A549 (cell line): Measurements from ENCODE around the gene JARID2. TPM values are rescaled to one million over a fixed set of nuclear protein-coding genes. Genes with fewer than 3 reads are reported as not detected.

ENCODE experiments used
- ATAC-seq, 2 experiments: fragments of 200-7000 bp in 1 of 2; fragments of >200 bp in 1 of 2; cut with Nextera tagmentation in 1 of 2; cut with Tn5 transposase in 1 of 2; 3 replicates each; pipeline versions ENCODE4 v1.8.0 to v1.9.1; 2018 to 2020; ENCODE audit warnings: mild to moderate bottlenecking in 1 of 2, moderate library complexity in 1 of 2
- CTCF ChIA-PET: fragments of 300-600 bp; sonication (Branson Sonifier 250); formaldehyde crosslinking; extraction: SDS; loops from one replicate; lab custom pipeline; 2021; ENCODE audit warnings: antibody characterized with exemption, inconsistent platforms; lab: Yijun Ruan, JAX
- POLR2A ChIA-PET: fragments of 350-600 bp; formaldehyde crosslinking; extraction: SDS; loops from one replicate; lab custom pipeline; 2021; ENCODE audit warnings: antibody characterized with exemption, inconsistent platforms; lab: Yijun Ruan, JAX
- DNase-seq, 2 experiments: peaks; one replicate each; pipeline versions ENCODE4 v3.0.0 to v3.0.0-alpha.2; 2011 to 2016; ENCODE audit warnings: low read depth in 1 of 2, low spot score in 1 of 2
- FAIRE-seq: peaks from 2 replicates; lab custom pipeline; 2011; peaks lifted over from hg19 to GRCh38; lab: Jason Lieb, UNC
- H3K27ac ChIP-seq, 2 experiments: fragments of >200 bp; sonication (Bioruptor Twin); formaldehyde crosslinking; 3 replicates each; pipeline ENCODE4 v1.5.1; 2016 to 2017
- H3K4me1 ChIP-seq: fragments of >200 bp; sonication (Bioruptor Twin); formaldehyde crosslinking; 3 replicates; pipeline ENCODE4 v1.6.1; 2016
- H3K4me2 ChIP-seq: fragments of >200 bp; sonication (Bioruptor Twin); formaldehyde crosslinking; 3 replicates; pipeline ENCODE4 v1.6.1; 2016
- H3K4me3 ChIP-seq: fragments of >200 bp; sonication (Bioruptor Twin); formaldehyde crosslinking; 3 replicates; pipeline ENCODE4 v1.5.1; 2016
- H3K9me3 ChIP-seq: fragments of >200 bp; sonication (Bioruptor Twin); formaldehyde crosslinking; 3 replicates; pipeline ENCODE4 v1.6.1; 2016
- CHD2 ChIP-seq: fragments of 150-350 bp; IDR thresholded peaks from 2 replicates; pipeline ENCODE4 v1.6.1; 2014; ENCODE audit warnings: low read length; ENCODE audit not compliant: partially characterized antibody
- CHD4 ChIP-seq: fragments of 200-600 bp; sonication (generic); IDR thresholded peaks from 2 replicates; pipeline ENCODE4 v1.6.1; 2016; ENCODE audit warnings: antibody characterized with exemption, mild to moderate bottlenecking, borderline replicate concordance
- EP300 ChIP-seq, 2 experiments: fragments of >200 bp; sonication (Bioruptor Twin); formaldehyde crosslinking; IDR thresholded peaks; 2 replicates in 1 of 2; 3 replicates in 1 of 2; pipeline ENCODE4 v1.6.1; 2016 to 2017
- FOSL2 ChIP-seq, 2 experiments: fragments of 450-650 bp in 1 of 2; fragments of >200 bp in 1 of 2; sonication (Bioruptor Twin) in 1 of 2; formaldehyde crosslinking; IDR thresholded peaks; 2 replicates each; pipeline versions ENCODE4 v1.5.0 to v1.6.1; 2016 to 2020; ENCODE audit warnings: mild to moderate bottlenecking in 1 of 2, moderate library complexity in 1 of 2
- FOXS1 ChIP-seq: fragments of 250-450 bp; sonication (Bioruptor Pico); IDR thresholded peaks from 2 replicates; pipeline ENCODE4 v1.5.0; 2020; ENCODE audit warnings: mild to moderate bottlenecking, moderate library complexity
- HOXA7 ChIP-seq: fragments of 250-450 bp; sonication (Bioruptor Pico); IDR thresholded peaks from 2 replicates; pipeline ENCODE4 v1.5.0; 2020; ENCODE audit warnings: mild to moderate bottlenecking, moderate library complexity
- KDM5A ChIP-seq: fragments of 200-600 bp; sonication (generic); IDR thresholded peaks from 2 replicates; pipeline ENCODE4 v1.6.1; 2016; ENCODE audit warnings: antibody characterized with exemption, mild to moderate bottlenecking
- MYC ChIP-seq: IDR thresholded peaks from 2 replicates; pipeline ENCODE4 v1.6.1; 2012; ENCODE audit warnings: mild to moderate bottlenecking, inconsistent platforms, low read length, improper control_type of control experiment, borderline replicate concordance
- NFE2L2 ChIP-seq: fragments of 150-350 bp; conservative IDR thresholded peaks from 2 replicates; pipeline ENCODE4 v1.6.1; 2014; ENCODE audit warnings: low read length
- NPAS2 ChIP-seq: fragments of 250-450 bp; sonication (Bioruptor Pico); IDR thresholded peaks from 2 replicates; pipeline ENCODE4 v1.8.0; 2022; ENCODE audit warnings: mild to moderate bottlenecking, moderate library complexity, borderline replicate concordance
- POLR2A ChIP-seq: IDR thresholded peaks from 2 replicates; pipeline ENCODE4 v1.6.1; 2012; ENCODE audit warnings: mild to moderate bottlenecking, low read length
- POLR2AphosphoS2 ChIP-seq: conservative IDR thresholded peaks from 2 replicates; pipeline ENCODE4 v1.6.1; 2012; ENCODE audit warnings: low read length, improper control_type of control experiment, inconsistent platforms
- RAD21 ChIP-seq, 2 experiments: fragments of >200 bp in 1 of 2; sonication (Bioruptor Twin) in 1 of 2; formaldehyde crosslinking in 1 of 2; IDR thresholded peaks in 1 of 2; conservative IDR thresholded peaks in 1 of 2; 2 replicates in 1 of 2; 3 replicates in 1 of 2; pipeline ENCODE4 v1.6.1; 2012 to 2018; ENCODE audit warnings: inconsistent platforms in 1 of 2
- RARB ChIP-seq: fragments of 250-450 bp; sonication (Bioruptor Pico); IDR thresholded peaks from 2 replicates; pipeline ENCODE4 v1.8.0; 2021; ENCODE audit warnings: mild to moderate bottlenecking, moderate library complexity
- WGBS: methylation state at CpG from one replicate; pipeline ENCODE4 v1.1.6; 2017; ENCODE audit errors: missing lambda C conversion rate; 5-methylcytosine and 5-hydroxymethylcytosine counted together
- polyA plus RNA-seq, 4 experiments: library from polyadenylated mRNA; depleted of rRNA in 3 of 4; stranded (reverse); fragments of >200 nt; fragmentation: RNase III in 1 of 4; extraction: RNeasy Plus Mini Kit Qiagen cat#74134 plus additional on column Dnase treatment in 1 of 4; gene quantifications; 2 replicates in 3 of 4; 3 replicates in 1 of 4; pipeline ENCODE4 v1.2.3, GENCODE V29; 2011 to 2017
- TF ChIP-seq, protein P1 (sequence below): fragments of 200-600 bp; sonication (generic); IDR thresholded peaks from 2 replicates; pipeline ENCODE4 v1.6.1; 2016; ENCODE audit warnings: antibody characterized with exemption, mild to moderate bottlenecking, moderate library complexity
- TF ChIP-seq, protein P2 (sequence below): fragments of 150-350 bp; IDR thresholded peaks from 2 replicates; pipeline ENCODE4 v1.6.1; 2014; ENCODE audit warnings: low read depth, mild to moderate bottlenecking, low read length
- TF ChIP-seq, protein P3 (sequence below): fragments of 250-450 bp; sonication (Bioruptor Pico); IDR thresholded peaks from 2 replicates; pipeline ENCODE4 v1.5.0; 2020; ENCODE audit warnings: low read depth, mild to moderate bottlenecking, moderate library complexity

The JARID2 gene
- polyA plus RNA-seq, 2 of the 4 experiments (the other 2 are of a cell fraction), result 7.8 to 8.3 TPM

DNA sequence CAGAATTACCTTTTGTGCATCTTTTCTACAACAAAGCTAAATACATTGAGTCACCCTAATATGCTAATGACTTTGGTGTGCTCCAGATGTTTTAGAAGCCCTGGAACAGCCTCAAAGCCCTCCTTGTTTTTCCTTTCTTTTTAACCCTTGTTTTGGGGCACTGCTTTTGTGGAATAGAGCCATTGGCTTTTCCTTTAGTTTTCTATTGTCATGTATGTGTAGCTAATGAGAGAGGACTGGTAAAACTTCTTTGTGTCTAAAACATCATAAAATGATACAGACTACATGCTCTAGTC lies 158.8 kb downstream of the JARID2 start (continued):
- TF ChIP-seq, protein P1, sequence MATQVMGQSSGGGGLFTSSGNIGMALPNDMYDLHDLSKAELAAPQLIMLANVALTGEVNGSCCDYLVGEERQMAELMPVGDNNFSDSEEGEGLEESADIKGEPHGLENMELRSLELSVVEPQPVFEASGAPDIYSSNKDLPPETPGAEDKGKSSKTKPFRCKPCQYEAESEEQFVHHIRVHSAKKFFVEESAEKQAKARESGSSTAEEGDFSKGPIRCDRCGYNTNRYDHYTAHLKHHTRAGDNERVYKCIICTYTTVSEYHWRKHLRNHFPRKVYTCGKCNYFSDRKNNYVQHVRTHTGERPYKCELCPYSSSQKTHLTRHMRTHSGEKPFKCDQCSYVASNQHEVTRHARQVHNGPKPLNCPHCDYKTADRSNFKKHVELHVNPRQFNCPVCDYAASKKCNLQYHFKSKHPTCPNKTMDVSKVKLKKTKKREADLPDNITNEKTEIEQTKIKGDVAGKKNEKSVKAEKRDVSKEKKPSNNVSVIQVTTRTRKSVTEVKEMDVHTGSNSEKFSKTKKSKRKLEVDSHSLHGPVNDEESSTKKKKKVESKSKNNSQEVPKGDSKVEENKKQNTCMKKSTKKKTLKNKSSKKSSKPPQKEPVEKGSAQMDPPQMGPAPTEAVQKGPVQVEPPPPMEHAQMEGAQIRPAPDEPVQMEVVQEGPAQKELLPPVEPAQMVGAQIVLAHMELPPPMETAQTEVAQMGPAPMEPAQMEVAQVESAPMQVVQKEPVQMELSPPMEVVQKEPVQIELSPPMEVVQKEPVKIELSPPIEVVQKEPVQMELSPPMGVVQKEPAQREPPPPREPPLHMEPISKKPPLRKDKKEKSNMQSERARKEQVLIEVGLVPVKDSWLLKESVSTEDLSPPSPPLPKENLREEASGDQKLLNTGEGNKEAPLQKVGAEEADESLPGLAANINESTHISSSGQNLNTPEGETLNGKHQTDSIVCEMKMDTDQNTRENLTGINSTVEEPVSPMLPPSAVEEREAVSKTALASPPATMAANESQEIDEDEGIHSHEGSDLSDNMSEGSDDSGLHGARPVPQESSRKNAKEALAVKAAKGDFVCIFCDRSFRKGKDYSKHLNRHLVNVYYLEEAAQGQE, result no peak
- no peak for TF ChIP-seq MYC
- no peak for TF ChIP-seq NFE2L2

DNA sequence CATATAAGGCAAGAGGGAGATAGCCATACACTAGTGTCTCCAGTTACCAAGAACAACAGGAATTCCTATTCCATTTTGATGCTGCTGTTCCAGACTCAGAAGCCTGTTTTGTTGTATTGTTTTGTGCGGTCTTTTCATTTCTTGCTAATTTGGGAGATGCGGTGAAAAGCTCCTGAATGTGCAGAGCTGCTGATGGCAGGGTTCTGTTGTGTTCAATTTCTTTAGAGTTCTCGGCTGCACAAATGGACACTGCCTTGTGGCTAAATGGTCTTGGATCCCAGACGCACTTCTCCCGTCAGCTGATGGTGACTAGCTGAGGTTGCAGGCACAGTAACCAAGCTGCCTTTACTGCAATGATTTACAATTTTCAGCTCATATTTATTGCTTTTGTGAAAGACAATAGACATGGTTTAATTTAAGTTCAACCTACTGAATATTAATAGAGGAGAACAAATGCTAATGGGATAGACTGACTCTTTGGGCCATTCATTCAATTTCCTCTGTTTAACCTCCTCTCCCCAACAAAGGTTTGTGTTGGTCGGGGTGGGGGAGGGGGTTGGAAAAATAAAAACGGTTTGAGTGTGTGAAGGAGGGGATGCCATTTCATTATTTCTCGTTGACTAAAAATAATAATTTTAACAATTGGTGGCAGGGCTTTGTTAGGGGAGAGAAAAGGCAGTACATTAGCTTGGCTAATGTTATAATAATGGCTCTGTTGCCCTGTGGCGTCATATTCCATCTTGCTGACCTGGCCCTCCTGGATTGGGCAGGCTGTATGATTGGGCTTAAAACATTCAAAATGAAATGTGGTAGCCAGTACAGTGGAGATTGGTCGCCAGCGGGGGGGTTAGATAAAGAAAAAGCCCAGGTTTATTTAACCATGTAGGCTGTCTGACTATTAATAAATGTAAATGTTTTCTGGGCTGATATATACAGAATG lies 159.5 kb downstream of the JARID2 start:
- no peak for FAIRE-seq
- Histone ChIP-seq H3K27ac (no peak overlapping the region), H3K4me2 (no peak overlapping the region), H3K4me3 (no peak overlapping the region), H3K4me1 (peaks cover 33% of the 10 kb centered on the region), H3K9me3 (no peaks in the 10 kb centered on the region)
- ChIA-PET CTCF (no interaction called here), POLR2A (no interaction called here)
- TF ChIP-seq EP300 (IDR thresholded peaks at IDR 0.05) (no peak), RARB (CRISPR knock-in tag) (no peak), FOXS1 (CRISPR knock-in tag) (no peak)
- TF ChIP-seq, protein P2, sequence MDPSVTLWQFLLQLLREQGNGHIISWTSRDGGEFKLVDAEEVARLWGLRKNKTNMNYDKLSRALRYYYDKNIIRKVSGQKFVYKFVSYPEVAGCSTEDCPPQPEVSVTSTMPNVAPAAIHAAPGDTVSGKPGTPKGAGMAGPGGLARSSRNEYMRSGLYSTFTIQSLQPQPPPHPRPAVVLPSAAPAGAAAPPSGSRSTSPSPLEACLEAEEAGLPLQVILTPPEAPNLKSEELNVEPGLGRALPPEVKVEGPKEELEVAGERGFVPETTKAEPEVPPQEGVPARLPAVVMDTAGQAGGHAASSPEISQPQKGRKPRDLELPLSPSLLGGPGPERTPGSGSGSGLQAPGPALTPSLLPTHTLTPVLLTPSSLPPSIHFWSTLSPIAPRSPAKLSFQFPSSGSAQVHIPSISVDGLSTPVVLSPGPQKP, result no peak
- 88% methylated on average over 10 of the region's 11 CpGs for WGBS
- no peak for ATAC-seq
- DNase-seq, result no peak

DNA sequence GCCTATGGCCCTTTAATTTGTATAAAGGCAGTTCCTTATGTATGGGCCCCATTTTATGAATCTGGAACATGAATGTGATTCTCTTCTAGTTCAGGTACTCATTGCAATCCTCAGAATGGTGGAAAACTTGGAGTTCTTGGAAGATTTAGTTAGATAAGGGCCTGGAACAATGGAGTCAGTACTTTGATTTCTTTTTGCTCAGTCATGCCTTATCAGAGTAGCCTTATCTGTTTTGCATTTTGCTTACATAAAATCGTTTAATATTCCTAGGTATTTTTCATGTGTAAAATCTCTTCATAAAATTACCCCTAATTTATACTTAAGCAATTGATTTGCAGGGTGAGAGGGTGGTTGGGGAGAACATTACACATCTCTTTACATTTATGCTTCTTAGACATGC lies 160.6 kb downstream of the JARID2 start:
- no peak overlapping the region for H3K4me2 ChIP-seq
- H3K27ac ChIP-seq, result no peak overlapping the region
- FAIRE-seq, result no peak
- TF ChIP-seq, protein P3, sequence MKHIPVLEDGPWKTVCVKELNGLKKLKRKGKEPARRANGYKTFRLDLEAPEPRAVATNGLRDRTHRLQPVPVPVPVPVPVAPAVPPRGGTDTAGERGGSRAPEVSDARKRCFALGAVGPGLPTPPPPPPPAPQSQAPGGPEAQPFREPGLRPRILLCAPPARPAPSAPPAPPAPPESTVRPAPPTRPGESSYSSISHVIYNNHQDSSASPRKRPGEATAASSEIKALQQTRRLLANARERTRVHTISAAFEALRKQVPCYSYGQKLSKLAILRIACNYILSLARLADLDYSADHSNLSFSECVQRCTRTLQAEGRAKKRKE (CRISPR knock-in tag), result no peak
- TF ChIP-seq, protein P1, result no peak
- TF ChIP-seq RAD21 (conservative IDR thresholded peaks at IDR 0.05 in 1 of 2, IDR thresholded peaks at IDR 0.05 in 1 of 2), result no peak
- no peak for TF ChIP-seq HOXA7 (CRISPR knock-in tag)
- TF ChIP-seq POLR2A, result no peak
- TF ChIP-seq POLR2AphosphoS2, result no peak
- no peak for TF ChIP-seq FOSL2 (IDR thresholded peaks at IDR 0.05)
- no peak for TF ChIP-seq FOSL2 (CRISPR knock-in tag; IDR thresholded peaks at IDR 0.05)
- TF ChIP-seq CHD2, result no peak
- TF ChIP-seq NPAS2 (CRISPR knock-in tag), result no peak
- no peak for TF ChIP-seq NFE2L2
- TF ChIP-seq KDM5A, result no peak
- no peak for TF ChIP-seq CHD4
- WGBS, result 4% methylated on average over 1 of the region's 1 CpG
- no peak overlapping the region for H3K4me3 ChIP-seq
- no peaks in the 10 kb centered on the region for H3K9me3 ChIP-seq
- ChIA-PET CTCF (no interaction called here), POLR2A (no interaction called here)
- ATAC-seq, result no peak
- H3K4me1 ChIP-seq, result peaks cover 22% of the 10 kb centered on the region
- DNase-seq, result no peak
